Neural cell (in vitro differentiated cells): ENCODE results near the gene VWA3B. TPM values are rescaled to one million over a fixed set of nuclear protein-coding genes. Genes with fewer than 3 reads are reported as not detected.

Experiments used
- H2AFZ ChIP-seq: fragments of 200-600, 300-800 bp; sonication (generic), shearing (Covaris generic); 2 replicates; pipeline ENCODE4 v1.6.0; 2014; ENCODE audit warnings: low read depth, mild to moderate bottlenecking, antibody characterized with exemption, low read length, moderate library complexity
- H3F3A ChIP-seq: fragments of 200-600 bp; shearing (Covaris generic); 2 replicates; pipeline ENCODE4 v1.6.1; 2016; ENCODE audit warnings: mild to moderate bottlenecking, moderate library complexity, mixed read lengths, antibody characterized with exemption, low read length; ENCODE audit not compliant: insufficient read depth, poor library complexity, severe bottlenecking
- H3K27ac ChIP-seq: fragments of 200-600, 300-800 bp; sonication (generic), shearing (Covaris generic); 2 replicates; pipeline ENCODE4 v1.5.1; 2014; ENCODE audit warnings: mild to moderate bottlenecking, low read length, moderate library complexity
- H3K27me3 ChIP-seq: fragments of 300-800, 200-600 bp; sonication (generic), shearing (Covaris generic); 2 replicates; pipeline ENCODE4 v1.6.0; 2014; ENCODE audit warnings: mild to moderate bottlenecking, low read depth, low read length, moderate library complexity; ENCODE audit not compliant: insufficient read depth
- H3K36me3 ChIP-seq: fragments of 300-800, 200-600 bp; sonication (generic), shearing (Covaris generic); 2 replicates; pipeline ENCODE4 v1.5.1; 2014; ENCODE audit warnings: mild to moderate bottlenecking, antibody characterized with exemption, low read length, moderate library complexity; ENCODE audit not compliant: insufficient read depth
- H3K4me2 ChIP-seq: fragments of 300-800, 200-600 bp; sonication (generic), shearing (Covaris generic); 2 replicates; pipeline ENCODE4 v1.6.0; 2014; ENCODE audit warnings: mild to moderate bottlenecking, low read length
- H3K4me3 ChIP-seq: fragments of 300-800, 200-600 bp; sonication (generic), shearing (Covaris generic); 2 replicates; pipeline ENCODE4 v1.5.1; 2014; ENCODE audit warnings: mild to moderate bottlenecking, low read length, moderate library complexity
- H3K79me2 ChIP-seq: fragments of 200-600 bp; shearing (Covaris generic); replicated peaks from 2 replicates; pipeline ENCODE4 v1.6.0; 2014; ENCODE audit warnings: mild to moderate bottlenecking, low read length, moderate library complexity; ENCODE audit not compliant: insufficient read depth
- H3K9ac ChIP-seq: fragments of 300-800, 200-600 bp; sonication (generic), shearing (Covaris generic); 2 replicates; pipeline ENCODE4 v1.6.1; 2016; ENCODE audit warnings: mild to moderate bottlenecking, low read length, mixed read lengths
- H3K9me2 ChIP-seq: fragments of 200-600 bp; shearing (Covaris generic); 2 replicates; pipeline ENCODE4 v1.6.1; 2016; ENCODE audit warnings: mild to moderate bottlenecking, low read length, mixed read lengths; ENCODE audit not compliant: insufficient read depth
- H3K9me3 ChIP-seq: fragments of 200-600, 300-800 bp; sonication (generic), shearing (Covaris generic); 2 replicates; pipeline ENCODE4 v1.6.1; 2016; ENCODE audit warnings: mild to moderate bottlenecking, mixed run types, low read length, moderate library complexity, mixed read lengths
- H4K20me1 ChIP-seq: fragments of 200-600 bp; shearing (Covaris generic); 2 replicates; pipeline ENCODE4 v1.6.1; 2016; ENCODE audit warnings: mild to moderate bottlenecking, mixed run types; ENCODE audit not compliant: insufficient read depth
- EP300 ChIP-seq: fragments of 450-650 bp; conservative IDR thresholded peaks from 2 replicates; pipeline ENCODE4 v1.6.1; 2014; ENCODE audit warnings: antibody characterized with exemption, mild to moderate bottlenecking, moderate library complexity; ENCODE audit not compliant: poor library complexity, severe bottlenecking
- EZH2 ChIP-seq: fragments of 200-600, 300-800 bp; shearing (Covaris generic), sonication (generic); IDR thresholded peaks from 2 replicates; pipeline ENCODE4 v1.6.1; 2014; ENCODE audit warnings: antibody characterized with exemption, low read length, borderline replicate concordance, mild to moderate bottlenecking; ENCODE audit not compliant: insufficient read depth, poor library complexity, severe bottlenecking
- MXI1 ChIP-seq: fragments of 450-650 bp; conservative IDR thresholded peaks from 2 replicates; pipeline ENCODE4 v1.6.1; 2014; ENCODE audit warnings: antibody characterized with exemption, mild to moderate bottlenecking; ENCODE audit not compliant: poor library complexity, severe bottlenecking
- POLR2AphosphoS5 ChIP-seq: IDR thresholded peaks from 2 replicates; pipeline ENCODE4 v1.6.1; 2012
- RAD21 ChIP-seq: fragments of 450-650 bp; conservative IDR thresholded peaks from 2 replicates; pipeline ENCODE4 v1.6.1; 2014; ENCODE audit warnings: antibody characterized with exemption, mild to moderate bottlenecking, moderate library complexity
- SMC3 ChIP-seq: fragments of 450-650 bp; conservative IDR thresholded peaks from 2 replicates; pipeline ENCODE4 v1.6.1; 2014; ENCODE audit warnings: antibody characterized with exemption, mild to moderate bottlenecking, moderate library complexity; ENCODE audit not compliant: poor library complexity
- TAF1 ChIP-seq: IDR thresholded peaks from 2 replicates; pipeline ENCODE4 v1.6.1; 2012; ENCODE audit warnings: low read depth
- polyA plus RNA-seq: library from polyadenylated mRNA; depleted of rRNA; stranded (reverse); fragments of >200 nt; gene quantifications from 2 replicates; pipeline ENCODE4 v1.2.3, GENCODE V29; 2014
- TF ChIP-seq, protein P1 (sequence below): fragments of 450-650 bp; IDR thresholded peaks from 2 replicates; pipeline ENCODE4 v1.5.1; 2014; ENCODE audit warnings: antibody characterized with exemption, mild to moderate bottlenecking, moderate library complexity; ENCODE audit not compliant: poor library complexity, severe bottlenecking
- TF ChIP-seq, protein P2 (sequence below): IDR thresholded peaks from 2 replicates; pipeline ENCODE4 v1.6.1; 2012; ENCODE audit warnings: borderline replicate concordance

VWA3B gene
- polyA plus RNA-seq, 1 donor from 2014 or later = not detected

DNA sequence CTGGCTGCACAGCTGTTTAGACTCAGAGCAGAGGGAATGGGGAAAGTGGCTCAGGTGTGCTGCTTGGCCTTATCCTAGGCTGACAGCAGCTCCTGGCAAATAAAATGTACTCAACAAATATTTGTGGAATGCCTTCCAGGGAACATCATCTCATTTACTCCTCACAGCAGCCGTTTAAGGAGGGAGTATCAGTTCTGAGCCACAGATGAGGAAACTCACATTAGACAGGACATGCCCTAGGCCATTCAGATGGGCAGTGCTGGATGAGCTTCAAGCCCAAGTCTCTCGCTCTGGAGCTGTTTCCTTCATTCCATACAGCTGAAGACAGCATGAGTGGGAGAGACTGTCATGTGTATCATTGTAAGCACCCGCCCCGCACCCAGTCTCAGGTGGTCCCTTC is 129.6 kb downstream of the VWA3B start:
- Histone ChIP-seq H3K27me3 (no peaks in the 10 kb centered on the region), H3K9me2 (no peaks in the 10 kb centered on the region), H3K4me2 (no peak overlapping the region), H3K79me2 (no peaks in the 10 kb centered on the region), H2AFZ (no peak overlapping the region), H3K36me3 (no peaks in the 10 kb centered on the region), H4K20me1 (no peaks in the 10 kb centered on the region), H3F3A (no peaks in the 10 kb centered on the region), H3K4me3 (no peak overlapping the region), H3K27ac (no peak overlapping the region), H3K9ac (no peak overlapping the region), H3K9me3 (no peaks in the 10 kb centered on the region)
- TF ChIP-seq RAD21 (no peak), POLR2AphosphoS5 (no peak), EZH2 (no peak), TAF1 (no peak), SMC3 (no peak), MXI1 (no peak), EP300 (no peak)
- TF ChIP-seq, protein P1, sequence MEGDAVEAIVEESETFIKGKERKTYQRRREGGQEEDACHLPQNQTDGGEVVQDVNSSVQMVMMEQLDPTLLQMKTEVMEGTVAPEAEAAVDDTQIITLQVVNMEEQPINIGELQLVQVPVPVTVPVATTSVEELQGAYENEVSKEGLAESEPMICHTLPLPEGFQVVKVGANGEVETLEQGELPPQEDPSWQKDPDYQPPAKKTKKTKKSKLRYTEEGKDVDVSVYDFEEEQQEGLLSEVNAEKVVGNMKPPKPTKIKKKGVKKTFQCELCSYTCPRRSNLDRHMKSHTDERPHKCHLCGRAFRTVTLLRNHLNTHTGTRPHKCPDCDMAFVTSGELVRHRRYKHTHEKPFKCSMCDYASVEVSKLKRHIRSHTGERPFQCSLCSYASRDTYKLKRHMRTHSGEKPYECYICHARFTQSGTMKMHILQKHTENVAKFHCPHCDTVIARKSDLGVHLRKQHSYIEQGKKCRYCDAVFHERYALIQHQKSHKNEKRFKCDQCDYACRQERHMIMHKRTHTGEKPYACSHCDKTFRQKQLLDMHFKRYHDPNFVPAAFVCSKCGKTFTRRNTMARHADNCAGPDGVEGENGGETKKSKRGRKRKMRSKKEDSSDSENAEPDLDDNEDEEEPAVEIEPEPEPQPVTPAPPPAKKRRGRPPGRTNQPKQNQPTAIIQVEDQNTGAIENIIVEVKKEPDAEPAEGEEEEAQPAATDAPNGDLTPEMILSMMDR = no peak
- TF ChIP-seq, protein P2, sequence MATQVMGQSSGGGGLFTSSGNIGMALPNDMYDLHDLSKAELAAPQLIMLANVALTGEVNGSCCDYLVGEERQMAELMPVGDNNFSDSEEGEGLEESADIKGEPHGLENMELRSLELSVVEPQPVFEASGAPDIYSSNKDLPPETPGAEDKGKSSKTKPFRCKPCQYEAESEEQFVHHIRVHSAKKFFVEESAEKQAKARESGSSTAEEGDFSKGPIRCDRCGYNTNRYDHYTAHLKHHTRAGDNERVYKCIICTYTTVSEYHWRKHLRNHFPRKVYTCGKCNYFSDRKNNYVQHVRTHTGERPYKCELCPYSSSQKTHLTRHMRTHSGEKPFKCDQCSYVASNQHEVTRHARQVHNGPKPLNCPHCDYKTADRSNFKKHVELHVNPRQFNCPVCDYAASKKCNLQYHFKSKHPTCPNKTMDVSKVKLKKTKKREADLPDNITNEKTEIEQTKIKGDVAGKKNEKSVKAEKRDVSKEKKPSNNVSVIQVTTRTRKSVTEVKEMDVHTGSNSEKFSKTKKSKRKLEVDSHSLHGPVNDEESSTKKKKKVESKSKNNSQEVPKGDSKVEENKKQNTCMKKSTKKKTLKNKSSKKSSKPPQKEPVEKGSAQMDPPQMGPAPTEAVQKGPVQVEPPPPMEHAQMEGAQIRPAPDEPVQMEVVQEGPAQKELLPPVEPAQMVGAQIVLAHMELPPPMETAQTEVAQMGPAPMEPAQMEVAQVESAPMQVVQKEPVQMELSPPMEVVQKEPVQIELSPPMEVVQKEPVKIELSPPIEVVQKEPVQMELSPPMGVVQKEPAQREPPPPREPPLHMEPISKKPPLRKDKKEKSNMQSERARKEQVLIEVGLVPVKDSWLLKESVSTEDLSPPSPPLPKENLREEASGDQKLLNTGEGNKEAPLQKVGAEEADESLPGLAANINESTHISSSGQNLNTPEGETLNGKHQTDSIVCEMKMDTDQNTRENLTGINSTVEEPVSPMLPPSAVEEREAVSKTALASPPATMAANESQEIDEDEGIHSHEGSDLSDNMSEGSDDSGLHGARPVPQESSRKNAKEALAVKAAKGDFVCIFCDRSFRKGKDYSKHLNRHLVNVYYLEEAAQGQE = no peak

DNA sequence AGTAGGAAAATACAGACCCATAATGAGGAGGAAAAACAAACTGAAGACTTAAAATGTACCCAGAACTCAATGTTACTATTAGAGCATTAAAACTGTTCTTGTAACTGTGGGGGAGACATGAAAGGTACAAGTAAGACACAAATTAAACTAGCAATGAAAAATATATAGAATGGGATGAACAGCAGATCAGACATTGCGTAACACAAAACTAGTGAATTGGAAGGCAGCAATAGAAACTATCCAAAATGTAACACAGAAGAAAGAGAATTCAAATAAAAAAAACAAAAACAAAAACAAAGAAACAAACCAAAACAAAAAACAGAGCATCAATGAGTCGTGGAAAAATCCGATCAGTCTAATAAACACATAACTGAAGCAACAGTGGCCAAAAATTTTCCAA is 132.2 kb downstream of the VWA3B start:
- Histone ChIP-seq H4K20me1 (no peaks in the 10 kb centered on the region), H3K36me3 (no peaks in the 10 kb centered on the region), H3K9me2 (no peaks in the 10 kb centered on the region), H3K27me3 (no peaks in the 10 kb centered on the region), H3K9ac (no peak overlapping the region), H3F3A (no peaks in the 10 kb centered on the region), H2AFZ (no peak overlapping the region), H3K4me3 (no peak overlapping the region), H3K27ac (no peak overlapping the region), H3K9me3 (no peaks in the 10 kb centered on the region), H3K79me2 (no peaks in the 10 kb centered on the region), H3K4me2 (no peak overlapping the region)
- no peak for TF ChIP-seq EP300
- no peak for TF ChIP-seq TAF1
- no peak for TF ChIP-seq EZH2
- TF ChIP-seq, protein P1 = no peak
- TF ChIP-seq, protein P2 = no peak
- no peak for TF ChIP-seq MXI1
- no peak for TF ChIP-seq POLR2AphosphoS5
- no peak for TF ChIP-seq RAD21
- no peak for TF ChIP-seq SMC3
